ENCODE results near the gene SORD. TPM values are rescaled to one million over a fixed set of nuclear protein-coding genes. Genes with fewer than 3 reads are reported as not detected.
"Not testable (repeated sequence)": the region's sequence is repeated elsewhere in the genome, so short reads cannot be mapped to it uniquely, and the experiment has no call there.

Gene SORD
- total and polyA plus RNA-seq, 5 donors = 5.5 to 14.7 (median 12.5) TPM

- no peak overlapping the region for H3K27ac ChIP-seq (ENCODE audit: low read length)
- WGBS = 76% methylated on average over 4 of the region's 4 CpGs
- DNase-seq = no peak
- no peak for ATAC-seq
- no peaks in the 10 kb centered on the region for H3K27me3 ChIP-seq (ENCODE audit: control insufficient read depth, insufficient read depth)
- no peaks in the 10 kb centered on the region for H3K4me1 ChIP-seq (ENCODE audit: control insufficient read depth, insufficient read depth, low read length)
- intact Hi-C loops (cut with DNase I) = loop anchor here in 2 of 4 donors (5.0 to 10.0 kb wide), 3 partner anchors 71 to 183 kb away; partner anchors contain the start of genes DUOX2 (in 1 of the 2) and DUOXA2 (in 1 of the 2)
- H3K4me3 ChIP-seq (ENCODE audit: low read length) = no peak overlapping the region
- no peaks in the 10 kb centered on the region for H3K9me3 ChIP-seq (ENCODE audit: control insufficient read depth, low read length)
Observed at GRCh38 chr15:45037936-45038335, 14.9 kb downstream of the SORD start.

GRCh38 chr15:45040396-45040795 lies 17.4 kb downstream of the SORD start:
- H3K4me1 ChIP-seq (ENCODE audit: control insufficient read depth, insufficient read depth, low read length); H3K4me3 ChIP-seq (ENCODE audit: low read length); H3K9me3 ChIP-seq (ENCODE audit: control insufficient read depth, low read length); ATAC-seq; H3K27me3 ChIP-seq (ENCODE audit: control insufficient read depth, insufficient read depth); intact Hi-C loops (cut with DNase I); DNase-seq; H3K27ac ChIP-seq (ENCODE audit: low read length): not testable (repeated sequence)
- WGBS = 62% methylated on average over 1 of the region's 1 CpG

- H3K27me3 ChIP-seq (ENCODE audit: control insufficient read depth, insufficient read depth); DNase-seq; intact Hi-C loops (cut with DNase I); H3K27ac ChIP-seq (ENCODE audit: low read length); H3K9me3 ChIP-seq (ENCODE audit: control insufficient read depth, low read length); H3K4me3 ChIP-seq (ENCODE audit: low read length); H3K4me1 ChIP-seq (ENCODE audit: control insufficient read depth, insufficient read depth, low read length): not testable (repeated sequence)
- ATAC-seq = peak in 1 of 2 donors; percentile 67
- whole genome bisulfite sequencing = 45% methylated on average over 5 of the region's 5 CpGs
Observed at GRCh38 chr15:45041538-45041937, 18.5 kb downstream of the SORD start.

DNA sequence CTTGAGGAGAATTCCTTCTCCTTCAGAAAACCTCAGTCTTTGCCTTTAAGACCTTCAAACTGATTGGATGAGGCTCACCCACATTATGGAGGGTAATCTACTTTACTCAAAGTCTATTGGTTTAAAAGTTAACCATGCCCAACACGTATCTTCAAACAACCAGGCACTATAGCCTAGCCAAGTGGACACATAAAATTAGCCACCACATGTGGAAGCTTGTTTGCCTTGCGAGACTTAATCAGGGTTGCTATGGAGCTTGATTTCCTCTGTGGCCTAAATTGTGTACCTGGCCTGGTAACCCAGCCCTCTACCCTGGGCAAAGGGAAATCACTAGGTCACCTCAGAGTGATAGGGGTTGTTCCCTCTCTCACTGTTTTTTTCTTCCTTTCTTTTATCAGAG lies 19.9 kb downstream of the SORD start:
- H3K27me3 ChIP-seq (ENCODE audit: control insufficient read depth, insufficient read depth); H3K4me1 ChIP-seq (ENCODE audit: control insufficient read depth, insufficient read depth, low read length); DNase-seq; intact Hi-C loops (cut with DNase I); H3K4me3 ChIP-seq (ENCODE audit: low read length); H3K27ac ChIP-seq (ENCODE audit: low read length); H3K9me3 ChIP-seq (ENCODE audit: control insufficient read depth, low read length); ATAC-seq: not testable (repeated sequence)
- 77% methylated on average over 2 of the region's 2 CpGs for WGBS

DNA sequence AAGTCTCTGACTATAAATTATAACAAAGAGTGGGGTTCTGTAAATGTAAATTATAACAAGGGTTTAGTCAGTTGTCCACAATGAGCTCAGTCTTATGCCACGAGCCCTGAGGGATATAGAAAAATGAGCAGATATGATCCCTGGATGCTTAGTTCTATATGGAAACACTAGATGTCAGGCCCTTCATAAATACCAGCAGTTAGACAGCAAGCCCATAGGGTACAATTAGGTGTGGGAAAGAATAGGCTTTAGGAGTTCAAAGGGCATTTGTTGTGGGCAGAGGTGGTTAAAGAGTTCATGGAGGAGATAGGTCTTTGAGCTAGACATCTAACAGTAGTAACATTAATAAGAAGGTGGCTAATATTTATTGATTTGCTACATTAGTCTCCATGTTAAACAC lies 21.3 kb downstream of the SORD start:
- H3K27me3 ChIP-seq (ENCODE audit: control insufficient read depth, insufficient read depth); H3K27ac ChIP-seq (ENCODE audit: low read length); H3K4me1 ChIP-seq (ENCODE audit: control insufficient read depth, insufficient read depth, low read length); intact Hi-C loops (cut with DNase I); DNase-seq; H3K9me3 ChIP-seq (ENCODE audit: control insufficient read depth, low read length); ATAC-seq; H3K4me3 ChIP-seq (ENCODE audit: low read length): not testable (repeated sequence)
- WGBS = 91% methylated on average over 1 of the region's 1 CpG

DNA sequence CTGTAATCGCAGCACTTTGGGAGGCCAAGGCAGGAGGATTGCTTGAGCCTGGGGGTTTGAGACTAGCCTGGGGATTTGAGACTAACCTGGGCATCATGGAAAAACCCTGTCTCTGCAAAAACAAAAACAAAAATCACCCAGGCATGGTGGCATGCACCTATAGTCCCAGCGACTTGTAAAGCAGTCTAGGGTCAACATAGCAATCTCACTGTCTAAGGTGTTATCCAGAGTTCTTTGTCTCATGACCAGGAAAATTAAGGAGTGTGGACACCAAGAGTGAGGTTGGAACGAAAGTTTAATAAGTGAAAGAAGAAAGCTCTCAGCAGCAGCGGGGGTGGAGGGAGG lies 25.4 kb downstream of the SORD start:
- intact Hi-C loops (cut with DNase I); ATAC-seq; H3K27ac ChIP-seq (ENCODE audit: low read length): not testable (repeated sequence)

DNA sequence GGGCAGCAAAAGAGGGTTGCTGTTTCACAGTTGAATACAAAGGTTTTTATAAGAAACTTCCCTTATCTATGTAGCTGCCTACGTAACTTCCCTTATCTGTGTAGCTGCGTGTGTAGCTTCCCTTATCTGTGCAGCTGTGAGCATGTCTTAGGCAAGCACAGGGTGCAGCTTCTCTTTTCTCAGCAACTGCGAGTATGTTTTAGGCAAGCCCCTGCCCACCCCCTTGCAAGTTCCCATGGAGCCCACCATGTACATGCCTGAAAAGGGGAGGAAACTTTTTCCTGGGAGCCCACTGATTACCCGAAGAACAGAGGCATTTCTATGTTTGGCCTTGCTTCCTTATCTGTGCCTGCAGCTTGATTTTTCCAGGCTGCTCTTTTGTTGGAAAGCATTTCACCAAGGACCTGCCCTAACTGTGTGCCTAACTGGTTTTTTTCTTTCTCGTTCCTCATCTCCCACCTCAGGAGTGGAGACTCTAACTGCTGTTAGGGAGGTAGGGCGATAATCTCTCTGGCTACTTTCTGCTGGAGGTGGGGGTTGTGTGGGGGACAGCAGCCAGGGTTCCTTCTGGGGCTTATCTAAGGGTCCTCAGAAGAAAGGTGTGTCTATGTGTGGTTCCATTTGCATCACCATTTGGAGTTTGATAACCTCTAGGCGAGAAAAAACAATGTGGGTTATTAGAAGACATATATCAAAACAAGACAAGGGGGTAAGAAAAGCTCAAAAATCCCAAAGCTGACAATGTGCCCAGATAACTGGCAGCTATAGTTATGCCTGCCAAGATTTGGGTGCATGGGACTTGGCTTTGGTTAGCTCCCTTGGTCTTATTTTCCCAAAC lies 26.0 kb downstream of the SORD start:
- Histone ChIP-seq H3K4me3 (ENCODE audit: low read length) (no peak overlapping the region), H3K4me1 (ENCODE audit: control insufficient read depth, insufficient read depth, low read length) (no peaks in the 10 kb centered on the region), H3K27ac (ENCODE audit: low read length) (no peak overlapping the region), H3K27me3 (ENCODE audit: control insufficient read depth, insufficient read depth) (no peaks in the 10 kb centered on the region), H3K9me3 (ENCODE audit: control insufficient read depth, low read length) (no peaks in the 10 kb centered on the region)
- intact Hi-C loops (cut with DNase I) = no loop called here
- DNase-seq = peak in 1 of 3 donors; percentile 63
- ATAC-seq = peak; percentile 71
- WGBS = 38% methylated on average over 7 of the region's 7 CpGs

More for the DNA sequence above, 25.4 kb downstream of the SORD start:
- not testable (repeated sequence) for H3K4me1 ChIP-seq (ENCODE audit: control insufficient read depth, insufficient read depth, low read length); H3K4me3 ChIP-seq (ENCODE audit: low read length); H3K27me3 ChIP-seq (ENCODE audit: control insufficient read depth, insufficient read depth); H3K9me3 ChIP-seq (ENCODE audit: control insufficient read depth, low read length); DNase-seq
- WGBS = 56% methylated on average over 4 of the region's 4 CpGs

GRCh38 chr15:45050587-45050986 lies 27.6 kb downstream of the SORD start:
- DNase-seq = no peak
- no peak for ATAC-seq
- no peaks in the 10 kb centered on the region for H3K9me3 ChIP-seq (ENCODE audit: control insufficient read depth, low read length)
- intact Hi-C loops (cut with DNase I) = no loop called here
- no peaks in the 10 kb centered on the region for H3K27me3 ChIP-seq (ENCODE audit: control insufficient read depth, insufficient read depth)
- no peak overlapping the region for H3K27ac ChIP-seq (ENCODE audit: low read length)
- 98% methylated on average over 1 of the region's 1 CpG for WGBS
- H3K4me3 ChIP-seq (ENCODE audit: low read length) = no peak overlapping the region
- H3K4me1 ChIP-seq (ENCODE audit: control insufficient read depth, insufficient read depth, low read length) = no peaks in the 10 kb centered on the region

- ATAC-seq; H3K4me3 ChIP-seq (ENCODE audit: low read length); DNase-seq; H3K4me1 ChIP-seq (ENCODE audit: control insufficient read depth, insufficient read depth, low read length); H3K27ac ChIP-seq (ENCODE audit: low read length); H3K9me3 ChIP-seq (ENCODE audit: control insufficient read depth, low read length); H3K27me3 ChIP-seq (ENCODE audit: control insufficient read depth, insufficient read depth); intact Hi-C loops (cut with DNase I): not testable (repeated sequence)
- 89% methylated on average over 3 of the region's 3 CpGs for WGBS
Observed at GRCh38 chr15:45052676-45053075, 29.7 kb downstream of the SORD start.

GRCh38 chr15:45058690-45059675 lies 36.0 kb downstream of the SORD start:
- H3K4me1 ChIP-seq (ENCODE audit: control insufficient read depth, insufficient read depth, low read length); H3K27me3 ChIP-seq (ENCODE audit: control insufficient read depth, insufficient read depth); H3K9me3 ChIP-seq (ENCODE audit: control insufficient read depth, low read length); ATAC-seq; intact Hi-C loops (cut with DNase I); H3K27ac ChIP-seq (ENCODE audit: low read length); H3K4me3 ChIP-seq (ENCODE audit: low read length); DNase-seq: not testable (repeated sequence)
- 84% methylated on average over 3 of the region's 3 CpGs for WGBS

- H3K4me1 ChIP-seq (ENCODE audit: control insufficient read depth, insufficient read depth, low read length); H3K9me3 ChIP-seq (ENCODE audit: control insufficient read depth, low read length); intact Hi-C loops (cut with DNase I); H3K27me3 ChIP-seq (ENCODE audit: control insufficient read depth, insufficient read depth); H3K27ac ChIP-seq (ENCODE audit: low read length); H3K4me3 ChIP-seq (ENCODE audit: low read length): not testable (repeated sequence)
- peak in 1 of 2 donors; percentile 43 for ATAC-seq
- DNase-seq = peak in 1 of 3 donors; percentile 41
- WGBS = 98% methylated on average over 7 of the region's 7 CpGs
Observed at GRCh38 chr15:45062301-45062700, 39.3 kb downstream of the SORD start.

All from right cardiac atrium (tissue), 5 donors.